Liver (tissue), 9 donors: Measurements from ENCODE around the gene RPL29. TPM values are rescaled to one million over a fixed set of nuclear protein-coding genes. Genes with fewer than 3 reads are reported as not detected.
A peak's percentile ranks its signal among the peaks of the same experiment; 100 is the strongest.

ENCODE experiments used
- DNase-seq: peaks from one replicate; pipeline ENCODE4 v3.0.0-alpha.2; 2017; ENCODE audit warnings: low spot score
- H3K27ac ChIP-seq, 2 donors: one replicate each; pipeline ENCODE4 v1.7.0; 2013; ENCODE audit warnings: inconsistent platforms in 2 of 2, low read length in 2 of 2, control low read depth in 1 of 2, low read depth in 1 of 2, mild to moderate bottlenecking in 1 of 2
- H3K27me3 ChIP-seq, 4 donors: one replicate each; pipeline versions ENCODE4 v1.6.1 to v1.7.0; 2013; ENCODE audit warnings: low read length in 3 of 4, inconsistent platforms in 1 of 4, mild to moderate bottlenecking in 1 of 4, moderate library complexity in 1 of 4; ENCODE audit not compliant: control insufficient read depth in 4 of 4, insufficient read depth in 4 of 4
- H3K36me3 ChIP-seq, 4 donors: one replicate each; pipeline versions ENCODE4 v1.6.1 to v1.7.0; 2013; ENCODE audit warnings: low read length in 3 of 4, mild to moderate bottlenecking in 3 of 4, low read depth in 1 of 4, moderate library complexity in 1 of 4; ENCODE audit not compliant: control insufficient read depth in 4 of 4, insufficient read depth in 3 of 4
- H3K4me1 ChIP-seq, 4 donors: one replicate each; pipeline versions ENCODE4 v1.6.1 to v1.7.0; 2013; ENCODE audit warnings: low read length in 3 of 4, mild to moderate bottlenecking in 3 of 4, moderate library complexity in 1 of 4; ENCODE audit not compliant: control insufficient read depth in 4 of 4, insufficient read depth in 4 of 4
- H3K4me3 ChIP-seq, 3 donors: one replicate each; pipeline versions ENCODE4 v1.6.1 to v1.7.0; 2013; ENCODE audit warnings: low read length in 3 of 3, control low read depth in 1 of 3, low read depth in 1 of 3, mild to moderate bottlenecking in 1 of 3
- H3K9ac ChIP-seq, 2 donors: one replicate each; pipeline ENCODE4 v1.7.0; 2013; ENCODE audit warnings: low read length in 2 of 2, mild to moderate bottlenecking in 2 of 2, moderate library complexity in 2 of 2, control low read depth in 1 of 2, low read depth in 1 of 2
- H3K9me3 ChIP-seq, 4 donors: one replicate each; pipeline versions ENCODE4 v1.6.1 to v1.7.0; 2013; ENCODE audit warnings: low read length in 3 of 4; ENCODE audit not compliant: control insufficient read depth in 4 of 4
- ATF3 ChIP-seq: IDR thresholded peaks from 2 replicates; pipeline ENCODE4 v1.6.1; 2016; ENCODE audit warnings: antibody characterized with exemption
- CTCF ChIP-seq: fragments of 150-350 bp; IDR thresholded peaks from 2 replicates; pipeline ENCODE4 v1.5.1; 2017; ENCODE audit warnings: improper control_type of control experiment, low read depth, low read length; ENCODE audit not compliant: missing input control
- EGR1 ChIP-seq, 2 donors: IDR thresholded peaks; 2 replicates each; pipeline ENCODE4 v1.6.1; 2016 to 2018; ENCODE audit warnings: antibody characterized with exemption in 2 of 2, low read depth in 2 of 2
- FOXA1 ChIP-seq: IDR thresholded peaks from 2 replicates; pipeline ENCODE4 v1.6.1; 2016; ENCODE audit warnings: antibody characterized with exemption
- FOXA2 ChIP-seq: IDR thresholded peaks from 2 replicates; pipeline ENCODE4 v1.6.1; 2016; ENCODE audit warnings: antibody characterized with exemption
- GABPA ChIP-seq, 2 donors: IDR thresholded peaks in 1 of 2; conservative IDR thresholded peaks in 1 of 2; 2 replicates each; pipeline ENCODE4 v1.6.1; 2016; ENCODE audit warnings: antibody characterized with exemption in 2 of 2, mild to moderate bottlenecking in 1 of 2, moderate library complexity in 1 of 2
- HNF4A ChIP-seq, 2 donors: conservative IDR thresholded peaks; 2 replicates each; pipeline ENCODE4 v1.6.1; 2016; ENCODE audit warnings: antibody characterized with exemption in 2 of 2, mild to moderate bottlenecking in 2 of 2
- HNF4G ChIP-seq: IDR thresholded peaks from 2 replicates; pipeline ENCODE4 v1.6.1; 2016; ENCODE audit warnings: antibody characterized with exemption
- JUND ChIP-seq, 2 donors: IDR thresholded peaks; 2 replicates each; pipeline ENCODE4 v1.6.1; 2016; ENCODE audit warnings: antibody characterized with exemption in 2 of 2
- MAX ChIP-seq: IDR thresholded peaks from 2 replicates; pipeline ENCODE4 v1.6.1; 2016; ENCODE audit warnings: antibody characterized with exemption
- NR2F2 ChIP-seq: IDR thresholded peaks from 2 replicates; pipeline ENCODE4 v1.6.1; 2016; ENCODE audit warnings: antibody characterized with exemption
- RAD21 ChIP-seq, 2 donors: IDR thresholded peaks; 2 replicates each; pipeline ENCODE4 v1.6.1; 2016; ENCODE audit warnings: antibody characterized with exemption in 2 of 2, mild to moderate bottlenecking in 2 of 2
- RXRA ChIP-seq, 2 donors: IDR thresholded peaks; 2 replicates each; pipeline ENCODE4 v1.6.1; 2017 to 2018; ENCODE audit warnings: antibody characterized with exemption in 2 of 2, mild to moderate bottlenecking in 1 of 2
- SP1 ChIP-seq: IDR thresholded peaks from 2 replicates; pipeline ENCODE4 v1.6.1; 2018; ENCODE audit warnings: antibody characterized with exemption, mild to moderate bottlenecking
- TAF1 ChIP-seq: conservative IDR thresholded peaks from 2 replicates; pipeline ENCODE4 v1.6.1; 2016; ENCODE audit warnings: antibody characterized with exemption, mild to moderate bottlenecking
- YY1 ChIP-seq: IDR thresholded peaks from 2 replicates; pipeline ENCODE4 v1.6.1; 2016; ENCODE audit warnings: antibody characterized with exemption, mild to moderate bottlenecking
- WGBS: extraction: QIAGEN DNeasy Blood & Tissue Kit; methylation state at CpG from one replicate; pipeline ENCODE4 v1.1.7; 2013; 5-methylcytosine and 5-hydroxymethylcytosine counted together
- polyA plus RNA-seq, 2 donors: library from polyadenylated mRNA; stranded (reverse) in 1 of 2; unstranded in 1 of 2; fragments of 200-250 nt in 1 of 2; fragments of >200 nt in 1 of 2; fragmentation: Nextera tagmentation in 1 of 2; extraction: Ambion mirVana in 1 of 2; gene quantifications; one replicate each; pipeline versions ENCODE4 v1.2.1 to v1.2.3, GENCODE V29; 2013 to 2015
- total RNA-seq, 2 donors: library from RNA; depleted of rRNA; stranded (reverse); fragments of >200 nt; gene quantifications; one replicate each; pipeline ENCODE4 v1.2.3, GENCODE V29; 2014
- TF ChIP-seq, protein P1 (sequence below): IDR thresholded peaks from 2 replicates; pipeline ENCODE4 v1.6.1; 2016; ENCODE audit warnings: antibody characterized with exemption, mild to moderate bottlenecking
- TF ChIP-seq, protein P2 (sequence below): IDR thresholded peaks from 2 replicates; pipeline ENCODE4 v1.6.1; 2016; ENCODE audit warnings: antibody characterized with exemption
- donor health status: healthy.
- donor health status: healthy.
- donor health status: healthy.
- donor health status: healthy.
- donor health status: healthy.

The RPL29 gene
- total and polyA plus RNA-seq, 4 donors = 292 to 789 (median 388) TPM

DNA sequence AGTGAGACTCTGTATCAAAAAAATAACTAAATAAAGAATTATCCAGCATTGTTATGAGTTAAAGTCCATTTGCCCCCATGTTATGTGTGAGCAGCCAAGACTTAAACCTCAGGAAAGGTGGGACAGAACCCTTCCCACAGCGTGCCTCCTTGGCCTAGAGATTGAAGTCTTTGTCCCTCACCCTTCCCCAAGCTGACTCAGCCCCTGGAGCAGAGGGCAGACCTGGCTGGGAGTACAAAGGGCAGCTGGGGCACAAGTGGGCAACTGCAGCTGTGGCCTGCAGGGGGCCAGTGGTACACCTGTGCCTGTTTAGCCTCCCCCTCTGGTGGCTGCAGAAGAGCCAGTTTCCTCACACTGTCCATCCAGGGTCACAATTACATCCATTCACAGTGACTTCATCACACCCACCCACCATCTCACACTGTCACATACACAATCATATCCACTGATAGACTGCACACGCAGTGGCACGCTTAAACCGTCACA is 13.3 kb downstream of the RPL29 start:
- DNase-seq = peak; percentile 63
- Histone ChIP-seq H3K9ac (peak overlapping the region; percentile 92 to 94), H3K36me3 (peaks cover 0 to 3% (median 2%) of the 10 kb centered on the region in 4 donors), H3K9me3 (no peaks in the 10 kb centered on the region), H3K27ac (peak overlapping the region; percentile 96 to 100), H3K27me3 (no peaks in the 10 kb centered on the region), H3K4me3 (peak overlapping the region; percentile 62 to 89 (median 85)), H3K4me1 (peaks cover 6 to 51% (median 26%) of the 10 kb centered on the region in 4 donors)
- 3% methylated on average over 4 of the region's 4 CpGs for WGBS
- TF ChIP-seq RAD21 (IDR thresholded peaks at IDR 0.05) (peak; percentile 32 to 66), TAF1 (no peak), RXRA (IDR thresholded peaks at IDR 0.05) (peak; percentile 86 to 87), GABPA (IDR thresholded peaks at IDR 0.05 in 1 of 2, conservative IDR thresholded peaks at IDR 0.05 in 1 of 2) (peak in 1 of 2 donors; percentile 46), ATF3 (peak; percentile 21), SP1 (peak; percentile 96), HNF4A (conservative IDR thresholded peaks at IDR 0.05) (peak; percentile 99), NR2F2 (peak; percentile 59), EGR1 (IDR thresholded peaks at IDR 0.05; ENCODE audit: low read depth in 2 of 2) (no peak), HNF4G (peak; percentile 94), MAX (peak; percentile 69), FOXA2 (peak; percentile 27), CTCF (peak; percentile 76), FOXA1 (no peak), YY1 (peak; percentile 31), JUND (IDR thresholded peaks at IDR 0.05) (peak; percentile 84)
- TF ChIP-seq, protein P1, sequence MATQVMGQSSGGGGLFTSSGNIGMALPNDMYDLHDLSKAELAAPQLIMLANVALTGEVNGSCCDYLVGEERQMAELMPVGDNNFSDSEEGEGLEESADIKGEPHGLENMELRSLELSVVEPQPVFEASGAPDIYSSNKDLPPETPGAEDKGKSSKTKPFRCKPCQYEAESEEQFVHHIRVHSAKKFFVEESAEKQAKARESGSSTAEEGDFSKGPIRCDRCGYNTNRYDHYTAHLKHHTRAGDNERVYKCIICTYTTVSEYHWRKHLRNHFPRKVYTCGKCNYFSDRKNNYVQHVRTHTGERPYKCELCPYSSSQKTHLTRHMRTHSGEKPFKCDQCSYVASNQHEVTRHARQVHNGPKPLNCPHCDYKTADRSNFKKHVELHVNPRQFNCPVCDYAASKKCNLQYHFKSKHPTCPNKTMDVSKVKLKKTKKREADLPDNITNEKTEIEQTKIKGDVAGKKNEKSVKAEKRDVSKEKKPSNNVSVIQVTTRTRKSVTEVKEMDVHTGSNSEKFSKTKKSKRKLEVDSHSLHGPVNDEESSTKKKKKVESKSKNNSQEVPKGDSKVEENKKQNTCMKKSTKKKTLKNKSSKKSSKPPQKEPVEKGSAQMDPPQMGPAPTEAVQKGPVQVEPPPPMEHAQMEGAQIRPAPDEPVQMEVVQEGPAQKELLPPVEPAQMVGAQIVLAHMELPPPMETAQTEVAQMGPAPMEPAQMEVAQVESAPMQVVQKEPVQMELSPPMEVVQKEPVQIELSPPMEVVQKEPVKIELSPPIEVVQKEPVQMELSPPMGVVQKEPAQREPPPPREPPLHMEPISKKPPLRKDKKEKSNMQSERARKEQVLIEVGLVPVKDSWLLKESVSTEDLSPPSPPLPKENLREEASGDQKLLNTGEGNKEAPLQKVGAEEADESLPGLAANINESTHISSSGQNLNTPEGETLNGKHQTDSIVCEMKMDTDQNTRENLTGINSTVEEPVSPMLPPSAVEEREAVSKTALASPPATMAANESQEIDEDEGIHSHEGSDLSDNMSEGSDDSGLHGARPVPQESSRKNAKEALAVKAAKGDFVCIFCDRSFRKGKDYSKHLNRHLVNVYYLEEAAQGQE = peak; percentile 56
- TF ChIP-seq, protein P2, sequence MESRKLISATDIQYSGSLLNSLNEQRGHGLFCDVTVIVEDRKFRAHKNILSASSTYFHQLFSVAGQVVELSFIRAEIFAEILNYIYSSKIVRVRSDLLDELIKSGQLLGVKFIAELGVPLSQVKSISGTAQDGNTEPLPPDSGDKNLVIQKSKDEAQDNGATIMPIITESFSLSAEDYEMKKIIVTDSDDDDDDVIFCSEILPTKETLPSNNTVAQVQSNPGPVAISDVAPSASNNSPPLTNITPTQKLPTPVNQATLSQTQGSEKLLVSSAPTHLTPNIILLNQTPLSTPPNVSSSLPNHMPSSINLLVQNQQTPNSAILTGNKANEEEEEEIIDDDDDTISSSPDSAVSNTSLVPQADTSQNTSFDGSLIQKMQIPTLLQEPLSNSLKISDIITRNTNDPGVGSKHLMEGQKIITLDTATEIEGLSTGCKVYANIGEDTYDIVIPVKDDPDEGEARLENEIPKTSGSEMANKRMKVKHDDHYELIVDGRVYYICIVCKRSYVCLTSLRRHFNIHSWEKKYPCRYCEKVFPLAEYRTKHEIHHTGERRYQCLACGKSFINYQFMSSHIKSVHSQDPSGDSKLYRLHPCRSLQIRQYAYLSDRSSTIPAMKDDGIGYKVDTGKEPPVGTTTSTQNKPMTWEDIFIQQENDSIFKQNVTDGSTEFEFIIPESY = peak; percentile 33
